Measurements from ENCODE around the gene TOMM40L.

- no peak for TF ChIP-seq POLR2A (IDR thresholded peaks at IDR 0.05; ENCODE audit: low read length)
- no peak for TF ChIP-seq GATA1 (IDR thresholded peaks at IDR 0.05; ENCODE audit: low read depth, low read length)
Measured at GRCh38 chr1:161222175-161223019, 3.5 kb upstream of the TOMM40L start.

All from erythroblast (primary cell).